HG03460 (cell line): ENCODE measurements around the gene TRPV4.

Experiments used
- ATAC-seq: cut with Tn5 transposase; IDR thresholded peaks from one replicate; pipeline ENCODE4 v1.9.1; 2021; ENCODE audit not compliant: unreplicated experiment

The TRPV4 gene

DNA sequence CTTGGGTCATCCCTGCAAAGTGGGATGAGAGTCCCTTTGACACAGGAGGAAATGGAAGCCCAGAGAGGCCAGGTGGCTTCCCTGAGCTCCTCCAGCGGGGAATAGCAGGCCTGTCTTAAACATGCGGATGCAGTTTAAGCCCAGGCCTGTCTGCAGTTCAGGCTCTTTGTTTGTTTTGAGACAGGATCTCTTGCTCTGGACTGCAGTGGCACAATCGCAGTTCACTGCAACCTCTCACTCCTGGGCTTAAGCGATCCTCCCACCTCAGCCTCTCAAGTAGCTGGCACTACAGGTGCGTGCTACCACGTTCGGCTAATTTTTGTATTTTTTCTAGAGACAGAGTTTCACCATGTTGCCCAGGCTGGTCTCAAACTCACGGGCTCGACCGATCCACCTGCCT is 3.5 kb downstream of the TRPV4 start:
- ATAC-seq, result no peak

DNA sequence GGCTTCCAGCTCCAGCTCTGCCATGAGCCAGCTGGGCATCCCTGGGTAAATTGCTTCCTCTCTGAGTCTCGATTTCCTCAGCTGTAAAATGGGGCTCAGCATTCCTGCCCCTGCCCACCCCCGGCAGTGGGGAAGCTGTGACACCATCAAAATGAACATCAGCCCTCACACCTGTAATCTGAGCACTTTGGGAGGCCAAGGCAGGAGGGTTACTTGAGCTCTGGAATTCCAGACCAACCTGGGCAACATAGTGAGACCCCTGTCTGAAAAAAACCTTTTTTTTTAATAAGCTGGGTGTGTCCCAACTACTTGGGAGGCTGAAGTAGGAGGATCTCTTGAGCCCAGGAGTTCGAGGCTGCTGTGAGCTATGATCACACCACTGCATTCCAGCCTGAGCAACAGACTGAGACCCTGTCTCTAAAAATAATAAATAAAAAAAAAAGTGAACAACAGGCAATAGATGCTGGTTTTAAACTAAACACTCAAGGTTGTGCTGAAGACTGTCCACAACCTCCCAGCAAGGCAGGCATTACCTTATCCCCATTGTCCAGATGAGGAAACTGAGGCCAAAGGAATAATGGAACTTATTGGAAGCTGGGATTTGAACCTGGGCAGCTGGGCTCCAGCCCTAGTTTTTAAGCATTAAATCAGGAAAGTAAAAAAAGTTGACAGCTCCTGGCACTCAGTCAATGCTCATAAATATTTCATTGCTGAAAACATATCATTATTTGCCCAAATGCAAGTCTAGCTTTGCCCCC is 4.3 kb downstream of the TRPV4 start:
- ATAC-seq, result no peak

DNA sequence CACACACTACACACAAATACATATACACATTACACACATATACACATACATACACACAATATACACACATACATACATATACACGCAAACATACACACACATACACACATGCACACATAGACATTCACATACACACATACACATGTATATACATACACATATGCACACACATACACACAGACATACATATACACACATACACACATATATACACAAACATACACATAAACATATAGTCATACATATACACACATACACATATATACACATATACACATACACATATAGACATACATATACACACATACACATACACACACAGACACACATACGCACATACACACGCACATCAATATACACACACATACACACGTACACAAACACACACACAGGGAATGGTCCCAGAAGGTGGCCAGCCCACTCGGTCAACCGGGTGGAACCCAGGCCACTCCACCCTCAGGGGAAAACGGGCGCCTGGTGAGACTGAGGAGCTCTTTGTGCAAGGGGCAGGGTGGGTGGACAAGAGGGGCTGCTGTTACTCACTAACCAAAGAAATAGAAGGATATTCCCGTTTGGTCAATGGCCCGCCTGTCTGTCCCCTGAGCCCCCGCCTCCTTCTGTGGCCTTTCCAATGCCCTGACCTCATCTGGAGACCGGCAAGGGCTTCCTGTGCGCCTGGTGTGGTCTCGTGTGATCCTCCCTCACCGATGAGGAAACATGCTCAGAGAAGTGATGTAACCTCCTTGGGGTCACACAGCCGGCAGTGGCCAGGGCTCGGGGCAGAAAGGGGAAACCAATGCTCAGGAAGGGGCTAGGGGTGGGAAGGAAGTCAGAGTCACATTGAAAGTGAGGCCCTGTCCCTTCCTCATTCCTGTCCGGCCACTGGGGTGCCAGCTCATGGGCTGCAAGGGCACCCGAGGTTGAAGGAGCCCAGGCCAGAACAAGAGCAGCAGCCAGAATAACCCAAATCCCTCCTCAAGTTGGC is 5.3 kb downstream of the TRPV4 start:
- no peak for ATAC-seq

DNA sequence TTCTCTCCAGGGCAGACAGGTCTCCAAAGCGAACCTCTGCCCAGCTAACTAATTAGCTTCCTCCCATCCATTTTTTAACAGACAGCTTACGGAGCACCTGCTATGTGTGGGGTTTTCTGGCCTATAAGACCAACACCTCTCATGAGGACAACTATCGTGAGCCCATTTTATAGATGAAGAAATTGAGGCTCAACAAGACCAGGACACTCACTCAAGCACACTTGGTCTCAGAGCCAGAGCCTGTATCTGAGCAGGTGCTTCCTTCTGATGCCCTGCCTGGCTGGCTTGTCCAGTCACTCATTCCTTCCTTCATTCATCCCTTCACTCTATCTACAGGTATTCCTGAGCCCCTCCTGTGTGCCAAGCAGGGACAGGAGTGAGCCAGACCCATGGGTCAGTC is 6.1 kb downstream of the TRPV4 start:
- ATAC-seq, result no peak

DNA sequence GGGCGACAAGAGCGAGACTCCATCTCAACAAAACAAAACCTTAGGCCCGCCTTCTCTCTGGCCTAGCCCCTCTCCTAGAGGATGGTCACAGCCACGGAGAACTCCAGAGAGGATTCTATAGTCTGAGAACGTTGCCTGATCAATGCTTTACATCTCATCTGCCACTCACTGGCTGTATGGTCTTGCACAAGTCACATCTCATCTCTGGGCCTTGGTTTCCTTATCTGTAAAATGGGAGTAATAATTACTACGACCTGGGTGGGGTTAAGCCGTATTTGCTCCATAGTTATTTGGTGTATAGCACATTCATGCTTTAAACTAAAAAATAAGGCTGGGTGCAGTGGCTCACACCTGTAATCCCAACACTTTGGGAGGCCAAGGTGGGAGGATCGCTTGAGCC is 8.5 kb downstream of the TRPV4 start:
- ATAC-seq, result no peak

DNA sequence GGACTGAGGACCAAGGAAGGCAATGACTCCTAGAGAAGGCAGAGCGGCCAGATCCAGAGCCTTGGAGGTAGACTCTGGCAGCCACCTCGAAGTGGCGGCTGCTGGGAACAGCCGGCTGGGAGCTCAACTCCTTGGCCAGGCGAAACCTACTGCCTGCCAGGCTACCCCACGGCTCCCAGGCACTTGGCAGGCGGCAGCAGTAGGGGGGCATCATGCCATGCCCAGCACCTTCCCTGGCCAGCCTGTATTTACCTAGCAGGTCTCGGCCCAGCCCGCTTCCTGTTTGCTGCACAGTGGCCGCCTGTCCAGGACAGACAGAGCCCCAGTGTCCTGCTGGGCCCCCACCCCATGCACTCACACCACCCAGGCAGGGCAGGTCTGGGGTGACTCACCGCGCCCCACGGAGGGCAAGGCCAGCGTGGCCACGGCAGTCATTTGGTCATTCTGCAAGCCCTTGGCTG is 10.2 kb downstream of the TRPV4 start:
- no peak for ATAC-seq

DNA sequence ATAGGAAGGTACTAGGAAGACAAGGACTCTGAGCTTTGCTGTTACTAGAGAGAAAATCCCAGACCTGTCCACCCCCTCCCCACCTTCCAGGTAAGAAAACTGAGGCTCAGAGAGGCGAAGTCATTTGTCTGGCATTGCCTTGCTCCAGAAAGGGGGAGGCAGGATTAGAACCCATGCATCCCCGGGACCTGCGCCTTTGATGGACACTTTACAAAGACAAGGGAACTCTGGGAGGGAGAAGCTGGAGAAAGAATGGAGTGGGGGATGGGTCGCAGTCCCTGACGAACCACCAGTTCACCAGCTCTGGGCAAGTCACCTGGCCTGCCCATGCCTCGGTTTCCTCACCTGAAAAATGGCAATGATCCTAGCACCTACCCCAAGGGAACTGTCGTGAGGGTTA is 10.8 kb downstream of the TRPV4 start:
- no peak for ATAC-seq

DNA sequence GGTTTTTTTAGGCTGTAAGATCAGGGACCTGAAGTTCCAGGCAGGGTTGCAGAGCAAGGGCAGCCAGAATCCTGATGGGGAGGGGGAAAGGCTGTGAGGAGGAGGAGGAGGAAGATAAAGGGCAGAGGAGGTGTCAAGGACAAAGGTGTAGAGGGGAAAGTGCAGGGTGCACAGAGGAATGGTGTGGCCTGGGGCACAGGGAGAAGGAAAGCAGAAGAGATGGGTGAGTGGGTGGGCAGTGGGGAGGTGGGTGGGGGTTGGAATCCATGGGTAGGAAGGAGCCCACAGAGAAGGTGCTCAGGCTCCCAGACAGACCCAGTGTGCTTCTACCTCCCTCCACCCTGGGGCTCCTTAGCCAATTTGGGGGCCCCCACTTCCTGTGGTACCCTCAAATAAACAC is 11.2 kb downstream of the TRPV4 start:
- no peak for ATAC-seq

DNA sequence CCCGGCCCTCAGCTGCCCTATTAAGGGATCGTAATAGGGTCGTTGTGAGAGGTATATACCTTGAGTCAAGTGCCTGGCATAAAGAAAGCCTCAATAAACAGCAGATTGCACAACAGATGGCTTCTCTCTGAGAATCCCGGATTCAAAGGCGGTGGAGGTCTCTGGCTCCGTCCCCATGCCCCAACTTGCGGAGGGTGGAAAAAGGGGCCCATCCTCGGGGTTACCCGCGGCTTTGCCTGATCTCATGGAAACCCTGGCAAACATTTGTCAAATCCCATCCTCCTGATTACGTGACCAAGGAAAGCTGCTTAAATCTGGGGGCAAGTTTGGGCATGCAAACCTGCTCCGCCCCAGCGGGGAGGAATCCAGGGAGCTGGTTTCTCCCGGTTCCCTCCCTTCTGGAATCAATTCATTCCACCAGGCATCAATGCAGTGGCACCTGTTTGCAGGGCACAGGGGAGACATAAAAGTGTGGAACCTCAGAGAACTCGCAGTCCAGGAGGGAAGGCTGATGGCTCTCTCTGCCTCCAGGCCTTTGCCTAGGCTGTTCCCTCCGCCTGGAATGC is 12.3 kb downstream of the TRPV4 start:
- ATAC-seq, result no peak

DNA sequence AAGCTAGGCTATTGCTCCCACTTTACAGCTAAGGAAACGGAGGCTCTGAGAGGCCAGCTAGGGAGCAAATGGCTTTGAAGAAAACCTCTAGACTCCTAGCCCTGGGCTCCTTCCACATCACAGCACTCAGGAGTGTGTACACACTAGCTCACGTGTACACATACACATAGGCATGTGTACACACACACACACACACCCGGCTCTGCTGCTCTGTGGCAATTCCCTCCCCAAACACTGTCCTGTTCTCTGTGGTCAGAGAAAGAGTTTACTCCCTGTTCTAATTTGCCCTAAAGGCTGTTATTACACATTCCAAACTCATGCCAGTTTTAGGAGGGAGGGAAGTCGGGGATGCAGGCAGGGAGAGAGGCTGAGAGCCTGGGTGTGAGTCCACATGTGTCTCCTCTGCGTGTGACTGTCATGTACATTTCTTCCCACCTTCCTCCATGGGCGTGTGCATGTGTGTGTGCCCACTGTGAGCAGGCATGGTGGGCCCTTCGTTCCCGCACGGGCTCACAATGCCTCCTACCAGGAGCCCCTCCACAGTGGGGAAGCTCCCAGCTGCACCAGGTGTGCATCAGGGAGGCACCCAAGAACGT is 14.2 kb downstream of the TRPV4 start:
- ATAC-seq, result no peak

DNA sequence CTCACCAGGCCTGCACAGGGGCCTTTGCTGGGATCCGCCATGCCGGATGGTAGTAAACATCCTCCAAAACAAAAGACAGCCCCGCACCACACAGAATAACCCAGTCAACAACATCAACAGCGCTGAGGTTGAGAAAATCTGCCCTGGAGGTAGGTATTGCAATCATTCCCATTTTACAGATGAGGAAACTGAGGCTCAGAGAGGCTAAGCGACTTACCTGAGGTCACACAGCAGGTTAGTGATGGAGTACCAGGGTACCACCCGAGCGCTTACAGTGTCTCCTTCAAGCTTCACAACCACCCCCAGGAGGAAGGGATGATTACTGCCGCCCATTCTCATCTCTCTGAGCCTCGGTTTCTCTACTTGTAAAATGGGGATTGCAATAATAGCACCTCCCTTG is 14.9 kb downstream of the TRPV4 start:
- no peak for ATAC-seq

DNA sequence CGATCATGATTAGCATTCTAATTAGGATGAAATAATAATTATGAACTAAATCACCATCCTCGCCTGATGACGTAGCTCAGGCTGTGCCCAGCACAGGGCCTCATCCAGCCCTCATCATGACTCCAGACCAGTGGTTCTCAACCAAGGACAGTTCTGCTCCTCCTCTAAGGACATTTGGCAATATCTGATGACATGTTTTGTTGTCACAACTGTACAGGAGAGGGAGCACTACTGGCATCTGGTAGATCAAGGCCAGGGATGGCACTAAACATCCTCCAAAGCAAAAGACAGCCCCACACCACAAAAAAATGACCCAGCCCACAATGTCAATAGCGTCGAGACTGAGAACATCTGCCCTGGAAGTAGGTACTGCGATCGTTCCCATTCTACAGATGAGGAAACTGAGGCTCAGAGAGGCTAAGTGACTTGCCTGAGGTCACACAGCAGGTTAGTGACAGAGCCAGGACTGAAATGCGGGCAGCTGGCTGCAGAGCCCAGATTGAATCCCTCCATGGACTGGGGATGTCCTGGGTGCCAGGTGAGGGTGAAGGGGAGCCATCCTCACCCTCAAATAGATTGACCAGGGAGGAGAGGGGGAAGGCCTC is 15.5 kb downstream of the TRPV4 start:
- no peak for ATAC-seq

DNA sequence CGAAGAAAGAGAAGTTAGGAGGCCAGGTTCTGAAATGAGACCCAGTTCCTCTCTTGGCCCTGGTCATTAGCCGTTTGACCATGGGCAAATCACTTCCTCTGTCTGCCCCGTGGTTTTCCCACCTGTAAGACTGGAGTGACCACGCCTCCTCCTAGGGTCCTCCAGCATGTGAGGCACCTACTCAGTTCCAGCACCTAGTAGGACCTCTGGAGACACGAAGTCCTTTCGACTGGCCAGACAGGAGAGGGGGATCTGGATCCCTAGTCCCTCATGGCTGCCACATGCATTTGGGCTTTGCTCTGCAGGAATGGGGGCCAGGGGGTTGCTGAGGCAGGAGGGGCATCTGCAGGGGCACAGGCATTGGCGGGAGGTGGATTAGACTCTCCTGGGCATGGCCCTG is 16.3 kb downstream of the TRPV4 start:
- no peak for ATAC-seq

DNA sequence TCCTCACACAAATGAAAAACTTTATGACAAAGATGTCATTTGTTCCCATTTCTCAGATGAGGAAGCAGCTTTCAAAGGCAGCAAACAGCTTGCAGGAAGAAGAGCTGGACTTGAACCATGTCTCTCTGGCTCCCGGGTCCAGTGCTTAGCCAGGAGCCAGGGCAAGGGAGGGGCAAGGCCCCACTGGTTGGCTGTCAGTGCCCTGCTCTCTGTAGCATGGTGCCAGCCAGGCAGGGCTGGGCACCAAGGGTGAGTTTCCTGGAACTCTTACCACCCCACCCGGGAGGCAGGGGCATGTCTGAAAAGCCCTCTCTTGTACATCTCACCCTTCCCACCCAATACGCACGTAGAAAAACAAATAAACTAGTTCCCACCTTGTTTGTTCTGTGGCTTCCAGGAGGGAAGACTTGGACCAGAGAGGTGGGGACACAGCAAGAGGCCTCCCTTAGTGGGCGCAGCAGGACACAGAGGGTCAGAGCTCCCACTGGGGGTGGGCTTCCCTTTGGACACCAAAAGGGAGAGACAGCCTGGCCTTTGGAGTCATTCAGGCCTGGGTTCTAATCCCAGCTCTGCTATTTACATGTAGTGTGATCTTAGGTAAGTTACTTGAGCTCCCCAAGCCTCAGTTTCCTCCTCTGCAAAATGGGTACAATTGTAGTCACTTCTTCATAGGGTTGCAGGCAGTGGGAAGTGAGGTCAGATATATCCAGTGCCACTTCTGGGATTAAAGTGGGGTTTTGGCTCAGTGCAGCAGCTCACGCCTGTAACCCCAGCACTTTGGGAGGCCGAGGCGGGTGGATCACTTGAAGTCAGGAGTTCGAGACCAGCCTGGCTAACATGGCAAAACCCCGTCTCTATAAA is 17.2 kb downstream of the TRPV4 start:
- ATAC-seq, result no peak

DNA sequence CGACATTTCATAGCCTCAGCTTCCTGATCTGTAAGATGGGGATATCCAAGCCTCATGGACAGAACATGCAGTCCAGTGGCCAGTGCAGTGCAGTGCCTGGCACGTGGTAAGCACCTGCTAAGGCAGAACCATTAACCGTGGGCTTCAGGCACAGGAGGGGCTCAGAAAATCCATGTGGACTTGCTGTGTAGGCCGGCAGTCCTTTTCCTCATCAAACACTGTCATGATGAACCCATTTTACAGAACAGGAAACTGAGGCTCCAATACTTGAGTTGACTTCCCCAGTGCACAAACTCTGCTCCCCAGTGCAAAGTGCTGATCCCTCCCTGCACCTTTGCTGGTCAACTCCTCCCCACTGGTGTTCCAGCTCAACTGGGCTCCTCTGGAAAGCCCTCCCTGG is 18.0 kb downstream of the TRPV4 start:
- ATAC-seq, result no peak

DNA sequence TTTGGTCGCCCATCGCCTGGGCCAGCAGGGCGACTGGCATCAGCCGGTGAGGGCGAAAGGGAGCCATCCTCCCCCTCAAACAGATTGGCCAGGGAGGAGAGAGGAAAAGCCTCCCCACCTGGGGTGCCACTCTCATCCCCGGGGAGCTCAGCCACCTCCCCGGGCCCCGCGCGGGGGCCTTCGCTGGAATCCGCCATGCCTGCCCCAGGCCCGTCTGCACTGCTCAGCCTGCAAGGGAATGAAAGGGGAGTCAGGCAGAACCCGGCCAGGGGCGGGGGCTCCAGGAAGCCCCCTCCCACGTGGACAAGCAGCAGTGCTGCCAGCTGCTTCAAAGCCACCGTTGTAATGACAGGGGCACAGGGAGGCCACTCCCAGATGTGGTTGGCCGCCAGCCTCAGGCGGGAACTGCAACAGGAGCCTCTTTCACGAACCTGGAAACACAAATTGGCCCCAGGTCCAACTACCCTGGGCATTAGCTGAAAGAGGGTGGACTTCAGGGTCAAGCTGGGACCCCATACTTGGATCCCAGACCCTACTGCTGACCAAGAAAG is 18.5 kb downstream of the TRPV4 start:
- no peak for ATAC-seq

DNA sequence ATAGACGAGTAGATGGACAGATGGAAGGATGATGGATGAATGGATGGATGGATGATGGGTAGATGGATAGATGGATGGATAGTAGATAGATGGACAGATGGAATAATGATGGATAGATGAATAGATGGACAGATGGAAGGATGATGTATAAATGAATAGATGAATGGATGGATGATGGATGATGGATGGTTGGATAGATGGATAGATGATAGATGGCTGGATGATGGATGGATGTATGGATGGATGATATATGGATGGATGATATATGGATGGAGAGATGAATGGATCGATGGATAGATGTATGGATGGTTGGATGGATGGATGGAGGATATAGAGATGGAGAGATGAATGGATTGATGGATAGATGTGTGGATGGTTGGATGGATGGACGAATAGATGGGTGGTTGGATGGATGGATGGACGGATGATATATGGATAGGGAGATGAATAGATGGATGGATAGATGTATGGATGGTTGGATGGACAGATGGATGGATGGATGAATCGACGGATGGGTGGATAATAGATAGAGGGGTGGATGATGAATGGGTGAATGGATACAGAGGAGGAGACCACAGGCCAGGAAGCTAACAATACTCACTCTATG is 19.3 kb downstream of the TRPV4 start:
- no peak for ATAC-seq

DNA sequence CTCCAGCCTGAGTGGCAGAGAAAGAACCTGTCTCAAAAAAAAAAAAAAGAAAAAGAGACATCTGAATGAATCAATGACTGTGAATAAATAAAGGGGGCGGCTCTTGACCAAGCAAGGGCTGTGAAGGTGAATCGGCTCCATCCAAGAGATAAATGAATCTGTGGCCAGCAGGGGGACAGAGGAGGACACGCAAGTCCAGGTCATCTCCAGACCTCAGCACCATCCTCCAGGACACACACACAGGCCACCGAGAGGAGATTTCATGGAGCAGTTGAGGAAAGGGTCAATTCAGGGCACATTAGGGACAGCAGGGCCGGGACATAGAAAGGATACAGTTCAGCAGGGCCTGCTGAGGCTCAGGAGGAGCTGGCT is 21.6 kb downstream of the TRPV4 start:
- ATAC-seq, result no peak

DNA sequence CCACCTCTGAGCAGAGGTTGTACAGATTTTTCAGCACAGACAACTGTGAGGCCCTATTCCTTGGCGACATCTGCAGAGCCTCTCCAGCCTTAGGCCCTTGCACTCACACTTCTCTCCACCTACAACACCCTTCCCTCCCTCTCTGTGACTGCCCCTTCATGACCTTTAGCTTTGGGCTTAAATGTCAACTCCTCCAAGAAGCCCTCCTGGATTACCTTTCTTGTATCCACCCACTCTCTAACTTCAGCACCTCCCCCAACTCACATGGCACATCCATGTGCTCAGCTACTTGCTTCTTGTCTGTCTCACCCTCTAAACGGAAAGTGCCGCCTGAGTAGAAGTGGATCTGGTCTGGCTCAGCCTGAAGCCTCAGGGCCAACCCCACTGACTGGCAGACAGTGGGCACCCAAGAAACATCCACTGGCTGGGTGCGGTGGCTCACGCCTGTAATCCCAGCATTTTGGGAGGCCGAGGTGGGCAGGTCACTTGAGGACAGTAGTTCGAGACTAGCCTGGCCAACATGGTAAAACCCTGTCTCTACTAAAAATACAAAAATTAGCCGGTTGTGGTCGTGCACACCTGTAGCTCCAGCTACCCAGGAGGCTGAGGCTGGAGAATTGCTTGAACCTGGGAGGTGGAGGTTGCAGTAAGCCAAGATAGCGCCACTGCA is 22.1 kb downstream of the TRPV4 start:
- ATAC-seq, result no peak
